Measurements from ENCODE around the gene GDF7.
A peak's percentile ranks its signal among the peaks of the same experiment; 100 is the strongest.

Gene GDF7

DNA sequence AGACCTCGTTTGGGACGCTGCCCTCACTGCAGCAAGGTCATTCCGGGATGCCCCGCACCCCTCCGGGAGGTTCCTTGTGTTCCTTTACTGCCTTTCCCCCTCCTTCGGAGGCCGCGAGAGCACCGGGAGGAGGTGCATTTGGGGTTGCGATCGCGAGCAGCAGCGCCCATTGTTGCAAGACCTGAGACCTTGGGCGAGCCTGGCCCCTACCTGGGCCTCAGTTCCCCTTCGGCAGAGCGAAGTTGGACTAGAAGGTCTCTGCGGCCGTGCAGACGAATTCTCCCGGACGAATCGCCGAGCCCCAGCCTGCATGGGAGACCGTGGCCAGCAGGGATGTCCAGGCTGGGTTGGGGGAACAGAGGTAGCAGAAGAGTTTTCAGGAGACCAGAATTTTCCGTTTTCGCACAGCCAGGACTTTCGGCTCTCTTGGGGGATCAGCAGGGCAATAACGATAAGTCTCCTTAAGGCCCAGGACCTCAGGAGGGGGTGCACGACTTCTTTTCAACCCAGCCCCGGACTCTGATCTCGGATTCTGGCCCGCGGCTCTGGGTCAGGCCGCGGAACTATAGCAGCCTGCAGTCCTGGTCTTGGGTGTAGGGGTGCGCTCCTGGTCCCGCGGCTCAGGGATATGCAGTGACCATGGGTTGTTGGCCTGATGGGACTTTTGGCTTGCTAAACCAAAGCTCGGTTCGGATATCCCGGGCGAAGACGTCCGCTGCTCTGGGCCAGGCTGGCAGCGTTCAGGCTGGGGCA, 2.8 kb downstream of the GDF7 start:
- H3K4me3 ChIP-seq (ENCODE audit: low read length): no peak overlapping the region
- no peak overlapping the region for H3K27ac ChIP-seq (ENCODE audit: low read length)
- peaks cover 20% of the 10 kb centered on the region for H3K27me3 ChIP-seq (ENCODE audit: low read depth, low read length)
- peaks cover 46% of the 10 kb centered on the region for H3K36me3 ChIP-seq (replicated peaks; ENCODE audit: low read depth, low read length)
- TF ChIP-seq EZH2phosphoT487 (IDR thresholded peaks at IDR 0.05; ENCODE audit: low read depth): no peak
- TF ChIP-seq, protein P1, sequence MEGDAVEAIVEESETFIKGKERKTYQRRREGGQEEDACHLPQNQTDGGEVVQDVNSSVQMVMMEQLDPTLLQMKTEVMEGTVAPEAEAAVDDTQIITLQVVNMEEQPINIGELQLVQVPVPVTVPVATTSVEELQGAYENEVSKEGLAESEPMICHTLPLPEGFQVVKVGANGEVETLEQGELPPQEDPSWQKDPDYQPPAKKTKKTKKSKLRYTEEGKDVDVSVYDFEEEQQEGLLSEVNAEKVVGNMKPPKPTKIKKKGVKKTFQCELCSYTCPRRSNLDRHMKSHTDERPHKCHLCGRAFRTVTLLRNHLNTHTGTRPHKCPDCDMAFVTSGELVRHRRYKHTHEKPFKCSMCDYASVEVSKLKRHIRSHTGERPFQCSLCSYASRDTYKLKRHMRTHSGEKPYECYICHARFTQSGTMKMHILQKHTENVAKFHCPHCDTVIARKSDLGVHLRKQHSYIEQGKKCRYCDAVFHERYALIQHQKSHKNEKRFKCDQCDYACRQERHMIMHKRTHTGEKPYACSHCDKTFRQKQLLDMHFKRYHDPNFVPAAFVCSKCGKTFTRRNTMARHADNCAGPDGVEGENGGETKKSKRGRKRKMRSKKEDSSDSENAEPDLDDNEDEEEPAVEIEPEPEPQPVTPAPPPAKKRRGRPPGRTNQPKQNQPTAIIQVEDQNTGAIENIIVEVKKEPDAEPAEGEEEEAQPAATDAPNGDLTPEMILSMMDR (IDR thresholded peaks at IDR 0.05; ENCODE audit: low read depth, low read length): no peak
- H2AFZ ChIP-seq (ENCODE audit: low read depth, low read length): no peak overlapping the region
- H3K79me2 ChIP-seq (ENCODE audit: low read length): peaks cover 67% of the 10 kb centered on the region
- H3K4me2 ChIP-seq (ENCODE audit: low read length): no peak overlapping the region
- H3K4me1 ChIP-seq (ENCODE audit: low read length): peaks cover 47% of the 10 kb centered on the region
- no peak overlapping the region for H3K9ac ChIP-seq (ENCODE audit: low read length)
- no peaks in the 10 kb centered on the region for H4K20me1 ChIP-seq (ENCODE audit: insufficient read depth, low read length)
- no peaks in the 10 kb centered on the region for H3K9me3 ChIP-seq (ENCODE audit: insufficient read depth, low read length)

GRCh38 chr2:20670315-20671035, 3.5 kb downstream of the GDF7 start:
- peaks cover 51% of the 10 kb centered on the region for H3K36me3 ChIP-seq (replicated peaks; ENCODE audit: low read depth, low read length)
- no peaks in the 10 kb centered on the region for H4K20me1 ChIP-seq (ENCODE audit: insufficient read depth, low read length)
- H3K9ac ChIP-seq (ENCODE audit: low read length): no peak overlapping the region
- no peak overlapping the region for H3K4me2 ChIP-seq (ENCODE audit: low read length)
- no peak overlapping the region for H2AFZ ChIP-seq (ENCODE audit: low read depth, low read length)
- no peak overlapping the region for H3K4me3 ChIP-seq (ENCODE audit: low read length)
- H3K27ac ChIP-seq (ENCODE audit: low read length): no peak overlapping the region
- H3K79me2 ChIP-seq (ENCODE audit: low read length): peaks cover 71% of the 10 kb centered on the region
- no peak for TF ChIP-seq EZH2phosphoT487 (IDR thresholded peaks at IDR 0.05; ENCODE audit: low read depth)
- TF ChIP-seq, protein P1 (IDR thresholded peaks at IDR 0.05; ENCODE audit: low read depth, low read length): no peak
- H3K9me3 ChIP-seq (ENCODE audit: insufficient read depth, low read length): no peaks in the 10 kb centered on the region
- peaks cover 54% of the 10 kb centered on the region for H3K4me1 ChIP-seq (ENCODE audit: low read length)
- peaks cover 13% of the 10 kb centered on the region for H3K27me3 ChIP-seq (ENCODE audit: low read depth, low read length)

- Histone ChIP-seq H3K9me3 (ENCODE audit: insufficient read depth, low read length) (no peaks in the 10 kb centered on the region), H3K4me2 (ENCODE audit: low read length) (peak overlapping the region; percentile 89), H4K20me1 (ENCODE audit: insufficient read depth, low read length) (no peaks in the 10 kb centered on the region), H3K4me1 (ENCODE audit: low read length) (peaks cover 61% of the 10 kb centered on the region), H2AFZ (ENCODE audit: low read depth, low read length) (no peak overlapping the region), H3K79me2 (ENCODE audit: low read length) (peaks cover 71% of the 10 kb centered on the region), H3K36me3 (replicated peaks; ENCODE audit: low read depth, low read length) (peaks cover 51% of the 10 kb centered on the region), H3K27ac (ENCODE audit: low read length) (no peak overlapping the region), H3K27me3 (ENCODE audit: low read depth, low read length) (peaks cover 6% of the 10 kb centered on the region), H3K4me3 (ENCODE audit: low read length) (peak overlapping the region; percentile 60; the same call in 1 of the 2 replicates), H3K9ac (ENCODE audit: low read length) (no peak overlapping the region)
- TF ChIP-seq, protein P1 (IDR thresholded peaks at IDR 0.05; ENCODE audit: low read depth, low read length): no peak
- no peak for TF ChIP-seq EZH2phosphoT487 (IDR thresholded peaks at IDR 0.05; ENCODE audit: low read depth)
Measured at GRCh38 chr2:20671036-20671735, 4.2 kb downstream of the GDF7 start.

DNA sequence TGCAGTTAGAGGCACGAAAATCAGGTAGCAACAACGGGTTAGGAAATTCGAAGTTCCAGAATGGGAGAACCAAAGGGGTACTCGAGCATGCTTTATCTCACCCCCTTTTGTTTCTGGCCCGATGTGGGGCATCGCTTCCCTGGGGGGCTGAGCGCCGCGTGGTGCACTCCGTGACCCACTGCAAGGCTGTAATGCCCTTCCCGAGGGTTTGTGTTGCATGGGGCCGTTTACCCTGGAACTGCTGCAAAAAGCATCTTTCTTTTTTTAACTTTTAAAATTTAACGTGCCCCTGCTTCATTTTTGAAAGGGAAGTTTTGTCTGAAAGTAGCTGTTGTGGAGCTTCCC, 4.8 kb downstream of the GDF7 start:
- no peak for TF ChIP-seq EZH2phosphoT487 (IDR thresholded peaks at IDR 0.05; ENCODE audit: low read depth)
- TF ChIP-seq, protein P1 (IDR thresholded peaks at IDR 0.05; ENCODE audit: low read depth, low read length): no peak
- Histone ChIP-seq H3K79me2 (ENCODE audit: low read length) (peaks cover 71% of the 10 kb centered on the region), H3K4me1 (ENCODE audit: low read length) (peaks cover 67% of the 10 kb centered on the region), H3K4me2 (ENCODE audit: low read length) (peak overlapping the region; percentile 89), H3K36me3 (replicated peaks; ENCODE audit: low read depth, low read length) (peaks cover 51% of the 10 kb centered on the region), H3K9me3 (ENCODE audit: insufficient read depth, low read length) (no peaks in the 10 kb centered on the region), H4K20me1 (ENCODE audit: insufficient read depth, low read length) (no peaks in the 10 kb centered on the region), H3K4me3 (ENCODE audit: low read length) (peak overlapping the region; percentile 60), H3K27ac (ENCODE audit: low read length) (peak overlapping the region; percentile 99), H3K9ac (ENCODE audit: low read length) (peak overlapping the region; percentile 64), H3K27me3 (ENCODE audit: low read depth, low read length) (peaks cover under 1% of the 10 kb centered on the region; the same call in 1 of the 2 replicates), H2AFZ (ENCODE audit: low read depth, low read length) (no peak overlapping the region)
